Astrocyte (in vitro differentiated cells and primary cell): ENCODE results near the gene TMX2. TPM values are rescaled to one million over a fixed set of nuclear protein-coding genes. Genes with fewer than 3 reads are reported as not detected.

ENCODE experiments used
- DNase-seq: peaks from one replicate; pipeline ENCODE4 v3.0.0-alpha.2; 2010; ENCODE audit warnings: low read depth
- FAIRE-seq: peaks from 2 replicates; lab custom pipeline; 2011; peaks lifted over from hg19 to GRCh38; lab: Jason Lieb, UNC
- H2AFZ ChIP-seq: 2 replicates; pipeline ENCODE4 v1.6.0; 2012; ENCODE audit warnings: low read depth, low read length, inconsistent platforms
- H3K27ac ChIP-seq: 2 replicates; pipeline ENCODE4 v1.5.1; 2011; ENCODE audit warnings: low read depth, low read length, inconsistent platforms
- H3K27me3 ChIP-seq: 2 replicates; pipeline ENCODE4 v1.6.0; 2011; ENCODE audit warnings: low read length, inconsistent platforms; ENCODE audit not compliant: insufficient read depth
- H3K36me3 ChIP-seq: 2 replicates; pipeline ENCODE4 v1.5.1; 2011; ENCODE audit warnings: low read length, inconsistent platforms; ENCODE audit not compliant: insufficient read depth
- H3K4me1 ChIP-seq: 2 replicates; pipeline ENCODE4 v1.5.1; 2011; ENCODE audit warnings: low read length, inconsistent platforms; ENCODE audit not compliant: insufficient read depth
- H3K4me2 ChIP-seq: 2 replicates; pipeline ENCODE4 v1.6.0; 2012; ENCODE audit warnings: low read length, inconsistent platforms
- H3K4me3 ChIP-seq: 2 replicates; pipeline ENCODE4 v1.5.1; 2011; ENCODE audit warnings: low read depth, mild to moderate bottlenecking, low read length, inconsistent platforms; ENCODE audit not compliant: insufficient read depth
- H3K79me2 ChIP-seq: 2 replicates; pipeline ENCODE4 v1.6.0; 2012; ENCODE audit warnings: mild to moderate bottlenecking, low read length, inconsistent platforms; ENCODE audit not compliant: insufficient read depth
- H3K9ac ChIP-seq: 2 replicates; pipeline ENCODE4 v1.6.0; 2012; ENCODE audit warnings: mild to moderate bottlenecking, low read length, inconsistent platforms
- H3K9me3 ChIP-seq: 2 replicates; pipeline ENCODE4 v1.5.1; 2012; ENCODE audit warnings: low read depth, mild to moderate bottlenecking, low read length, inconsistent platforms; ENCODE audit not compliant: insufficient read depth
- H4K20me1 ChIP-seq: 2 replicates; pipeline ENCODE4 v1.6.0; 2012; ENCODE audit warnings: low read length, inconsistent platforms; ENCODE audit not compliant: insufficient read depth
- H3K27ac Mint-ChIP-seq: one replicate; pipeline ENCODE4 v1.8.0; 2021; ENCODE audit warnings: mild to moderate bottlenecking, mixed read lengths; ENCODE audit not compliant: unreplicated experiment
- H3K27me3 Mint-ChIP-seq: one replicate; pipeline ENCODE4 v1.8.0; 2021; ENCODE audit warnings: low read depth, mixed read lengths; ENCODE audit not compliant: unreplicated experiment
- H3K36me3 Mint-ChIP-seq: one replicate; pipeline ENCODE4 v1.8.0; 2021; ENCODE audit warnings: low read depth, mixed read lengths; ENCODE audit not compliant: unreplicated experiment
- H3K4me1 Mint-ChIP-seq: one replicate; pipeline ENCODE4 v1.8.0; 2021; ENCODE audit warnings: low read depth, mixed read lengths; ENCODE audit not compliant: unreplicated experiment
- H3K4me3 Mint-ChIP-seq: one replicate; pipeline ENCODE4 v1.8.0; 2021; ENCODE audit warnings: mild to moderate bottlenecking, moderate library complexity, mixed read lengths; ENCODE audit not compliant: unreplicated experiment
- H3K9me3 Mint-ChIP-seq: one replicate; pipeline ENCODE4 v1.8.0; 2021; ENCODE audit warnings: mild to moderate bottlenecking, mixed read lengths; ENCODE audit not compliant: unreplicated experiment
- EZH2 ChIP-seq: IDR thresholded peaks from 2 replicates; pipeline ENCODE4 v1.6.1; 2012; ENCODE audit warnings: mild to moderate bottlenecking, low read length, inconsistent platforms; ENCODE audit not compliant: insufficient read depth
- total RNA-seq: library from RNA; stranded (reverse); gene quantifications from 2 replicates; pipeline ENCODE4 v1.2.1, GENCODE V29; 2021
- TF ChIP-seq, protein P1 (sequence below): IDR thresholded peaks from 2 replicates; pipeline ENCODE4 v1.5.1; 2011; ENCODE audit warnings: low read depth, mild to moderate bottlenecking, inconsistent platforms, low read length, moderate library complexity; ENCODE audit not compliant: insufficient read depth

The TMX2 gene
- total RNA-seq, 1 donor from 2014 or later: 88.0 TPM

DNA sequence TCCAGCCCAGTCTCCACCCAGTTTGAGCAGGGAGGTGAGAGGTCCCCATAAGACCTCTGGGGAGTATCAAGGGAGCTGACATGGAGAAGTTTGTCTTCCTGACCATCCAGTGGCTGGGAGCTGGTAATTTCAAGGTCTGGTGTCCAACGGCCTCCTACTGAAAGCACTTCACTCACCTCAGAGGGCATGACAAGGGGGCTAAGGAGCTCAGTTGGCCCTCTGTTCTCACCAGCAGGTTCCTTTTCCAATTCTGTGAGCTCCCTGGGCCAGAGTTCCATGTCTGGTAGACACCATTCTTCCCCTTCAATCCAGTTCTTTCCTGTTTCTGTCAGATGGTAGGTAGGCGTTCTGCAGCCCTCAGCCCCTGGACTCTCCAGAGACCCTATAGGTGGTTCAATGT is 32.0 kb downstream of the TMX2 start:
- Mint-ChIP-seq H3K27me3 (no peaks in the 10 kb centered on the region), H3K36me3 (peaks cover 22% of the 10 kb centered on the region), H3K9me3 (no peaks in the 10 kb centered on the region), H3K27ac (no peak overlapping the region), H3K4me3 (no peak overlapping the region), H3K4me1 (peaks cover 10% of the 10 kb centered on the region)
- FAIRE-seq (no peak), DNase-seq (no peak)
- Histone ChIP-seq H3K4me3 (no peak overlapping the region), H3K27ac (no peak overlapping the region), H3K27me3 (no peaks in the 10 kb centered on the region), H3K4me2 (no peak overlapping the region), H3K9ac (no peak overlapping the region), H3K79me2 (peaks cover 30% of the 10 kb centered on the region), H3K4me1 (peaks cover 8% of the 10 kb centered on the region), H3K9me3 (no peaks in the 10 kb centered on the region), H4K20me1 (peaks cover 21% of the 10 kb centered on the region), H2AFZ (no peak overlapping the region), H3K36me3 (peaks cover 14% of the 10 kb centered on the region)
- TF ChIP-seq, protein P1, sequence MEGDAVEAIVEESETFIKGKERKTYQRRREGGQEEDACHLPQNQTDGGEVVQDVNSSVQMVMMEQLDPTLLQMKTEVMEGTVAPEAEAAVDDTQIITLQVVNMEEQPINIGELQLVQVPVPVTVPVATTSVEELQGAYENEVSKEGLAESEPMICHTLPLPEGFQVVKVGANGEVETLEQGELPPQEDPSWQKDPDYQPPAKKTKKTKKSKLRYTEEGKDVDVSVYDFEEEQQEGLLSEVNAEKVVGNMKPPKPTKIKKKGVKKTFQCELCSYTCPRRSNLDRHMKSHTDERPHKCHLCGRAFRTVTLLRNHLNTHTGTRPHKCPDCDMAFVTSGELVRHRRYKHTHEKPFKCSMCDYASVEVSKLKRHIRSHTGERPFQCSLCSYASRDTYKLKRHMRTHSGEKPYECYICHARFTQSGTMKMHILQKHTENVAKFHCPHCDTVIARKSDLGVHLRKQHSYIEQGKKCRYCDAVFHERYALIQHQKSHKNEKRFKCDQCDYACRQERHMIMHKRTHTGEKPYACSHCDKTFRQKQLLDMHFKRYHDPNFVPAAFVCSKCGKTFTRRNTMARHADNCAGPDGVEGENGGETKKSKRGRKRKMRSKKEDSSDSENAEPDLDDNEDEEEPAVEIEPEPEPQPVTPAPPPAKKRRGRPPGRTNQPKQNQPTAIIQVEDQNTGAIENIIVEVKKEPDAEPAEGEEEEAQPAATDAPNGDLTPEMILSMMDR: no peak
- TF ChIP-seq EZH2: no peak

GRCh38 chr11:57745206-57745605 is 32.8 kb downstream of the TMX2 start:
- H3K27ac ChIP-seq: no peak overlapping the region
- no peaks in the 10 kb centered on the region for H3K9me3 ChIP-seq
- TF ChIP-seq, protein P1: no peak
- no peak for TF ChIP-seq EZH2
- no peak for FAIRE-seq
- H3K36me3 ChIP-seq: peaks cover 14% of the 10 kb centered on the region
- no peak overlapping the region for H3K4me2 ChIP-seq
- H3K27me3 Mint-ChIP-seq: no peaks in the 10 kb centered on the region
- peak overlapping the region; percentile 62 for H3K27ac Mint-ChIP-seq
- H3K9ac ChIP-seq: no peak overlapping the region
- H3K4me3 Mint-ChIP-seq: no peak overlapping the region
- H3K79me2 ChIP-seq: peaks cover 30% of the 10 kb centered on the region
- peaks cover 10% of the 10 kb centered on the region for H3K4me1 Mint-ChIP-seq
- H4K20me1 ChIP-seq: peaks cover 21% of the 10 kb centered on the region
- no peak for DNase-seq
- H2AFZ ChIP-seq: no peak overlapping the region
- peaks cover 22% of the 10 kb centered on the region for H3K36me3 Mint-ChIP-seq
- H3K27me3 ChIP-seq: no peaks in the 10 kb centered on the region
- peaks cover 8% of the 10 kb centered on the region for H3K4me1 ChIP-seq
- no peak overlapping the region for H3K4me3 ChIP-seq
- no peaks in the 10 kb centered on the region for H3K9me3 Mint-ChIP-seq

DNA sequence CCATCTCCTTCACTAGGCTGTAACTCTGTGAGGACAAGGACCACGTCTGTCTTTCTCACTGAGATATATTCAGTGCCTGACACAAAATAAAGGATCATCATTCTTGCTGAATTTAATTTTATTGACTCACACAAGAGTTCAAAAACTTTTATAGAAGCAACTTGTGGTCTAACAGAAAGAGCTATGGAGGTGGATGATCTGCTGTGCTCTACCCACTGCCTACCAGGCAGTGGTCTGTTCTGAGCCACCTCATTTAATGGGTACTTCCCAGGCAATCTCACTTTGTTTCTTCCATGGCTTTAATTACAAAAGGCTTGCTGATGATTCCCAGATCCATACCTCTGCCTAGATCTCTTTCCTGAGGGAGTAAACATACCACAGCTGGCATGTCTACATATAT is 34.5 kb downstream of the TMX2 start:
- Mint-ChIP-seq H3K9me3 (no peaks in the 10 kb centered on the region), H3K4me1 (peaks cover 12% of the 10 kb centered on the region)
- H4K20me1 ChIP-seq: peaks cover 21% of the 10 kb centered on the region

More for the DNA sequence above, 34.5 kb downstream of the TMX2 start:
- H3K27me3 Mint-ChIP-seq: no peaks in the 10 kb centered on the region
- Histone ChIP-seq H3K9ac (no peak overlapping the region), H3K79me2 (peaks cover 26% of the 10 kb centered on the region), H3K27me3 (no peaks in the 10 kb centered on the region), H3K9me3 (no peaks in the 10 kb centered on the region), H3K4me1 (peaks cover 8% of the 10 kb centered on the region), H3K36me3 (peaks cover 14% of the 10 kb centered on the region), H3K4me2 (no peak overlapping the region), H3K4me3 (no peak overlapping the region), H2AFZ (no peak overlapping the region), H3K27ac (no peak overlapping the region)
- no peak for DNase-seq
- FAIRE-seq: no peak
- H3K27ac Mint-ChIP-seq: no peak overlapping the region
- H3K4me3 Mint-ChIP-seq: no peak overlapping the region
- peaks cover 22% of the 10 kb centered on the region for H3K36me3 Mint-ChIP-seq
- TF ChIP-seq, protein P1: no peak
- no peak for TF ChIP-seq EZH2
